Progenitor cell of endocrine pancreas (in vitro differentiated cells): ENCODE data around the gene REELD1. TPM values are rescaled to one million over a fixed set of nuclear protein-coding genes. Genes with fewer than 3 reads are reported as not detected.

Experiments
- DNase-seq: peaks from one replicate; pipeline ENCODE4 v3.0.0; 2021; ENCODE audit warnings: low spot score; ENCODE audit not compliant: unreplicated experiment
- H3K27ac Mint-ChIP-seq: 2 replicates; pipeline ENCODE4 v1.8.0; 2021; ENCODE audit warnings: mild to moderate bottlenecking, moderate library complexity, mixed read lengths
- H3K27me3 Mint-ChIP-seq: 2 replicates; pipeline ENCODE4 v1.8.0; 2021; ENCODE audit warnings: mixed read lengths
- H3K36me3 Mint-ChIP-seq: 2 replicates; pipeline ENCODE4 v1.8.0; 2022; ENCODE audit warnings: mixed read lengths; ENCODE audit not compliant: insufficient read depth
- H3K4me1 Mint-ChIP-seq: 2 replicates; pipeline ENCODE4 v1.8.0; 2021; ENCODE audit warnings: low read depth, mixed read lengths
- H3K4me3 Mint-ChIP-seq: 2 replicates; pipeline ENCODE4 v1.8.0; 2021; ENCODE audit warnings: low read depth, mild to moderate bottlenecking, moderate library complexity, mixed read lengths
- H3K9me3 Mint-ChIP-seq: 2 replicates; pipeline ENCODE4 v1.8.0; 2021; ENCODE audit warnings: low read depth, mixed read lengths
- total RNA-seq: library from RNA; stranded (reverse); gene quantifications from 2 replicates; pipeline ENCODE4 v1.2.1, GENCODE V29; 2021
- TF ChIP-seq, protein P1 (sequence below): fragments of 200-600 bp; sonication (generic); IDR thresholded peaks from one replicate; pipeline ENCODE4 v1.5.0; 2021; ENCODE audit warnings: antibody characterized with exemption, mild to moderate bottlenecking; ENCODE audit not compliant: unreplicated experiment

The REELD1 gene
- total RNA-seq, 1 donor from 2014 or later: not detected

DNA sequence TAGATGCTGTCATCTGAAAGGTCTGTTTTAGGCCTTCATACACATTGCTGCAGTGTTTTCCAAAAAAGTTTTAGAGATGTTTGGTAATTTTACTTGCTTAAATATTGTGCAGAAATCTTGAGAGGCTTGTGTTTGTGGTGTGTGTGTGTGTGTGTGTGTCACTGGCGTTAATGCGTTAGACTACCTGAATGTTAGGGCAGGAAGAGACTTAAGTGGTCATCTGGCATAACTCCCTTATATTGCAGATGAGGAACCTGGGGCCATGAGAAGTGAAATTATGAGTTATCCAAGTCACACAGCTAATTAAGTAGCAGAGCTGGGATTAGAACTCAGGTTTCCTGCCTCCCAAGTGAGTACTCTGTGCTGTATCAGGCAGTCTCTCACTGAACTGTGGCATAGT lies 37.4 kb upstream of the REELD1 start:
- Mint-ChIP-seq H3K9me3 (no peaks in the 10 kb centered on the region), H3K4me1 (peaks cover 33% of the 10 kb centered on the region), H3K36me3 (no peaks in the 10 kb centered on the region), H3K27ac (no peak overlapping the region), H3K4me3 (peak overlapping the region; percentile 84), H3K27me3 (no peaks in the 10 kb centered on the region)
- TF ChIP-seq, protein P1, sequence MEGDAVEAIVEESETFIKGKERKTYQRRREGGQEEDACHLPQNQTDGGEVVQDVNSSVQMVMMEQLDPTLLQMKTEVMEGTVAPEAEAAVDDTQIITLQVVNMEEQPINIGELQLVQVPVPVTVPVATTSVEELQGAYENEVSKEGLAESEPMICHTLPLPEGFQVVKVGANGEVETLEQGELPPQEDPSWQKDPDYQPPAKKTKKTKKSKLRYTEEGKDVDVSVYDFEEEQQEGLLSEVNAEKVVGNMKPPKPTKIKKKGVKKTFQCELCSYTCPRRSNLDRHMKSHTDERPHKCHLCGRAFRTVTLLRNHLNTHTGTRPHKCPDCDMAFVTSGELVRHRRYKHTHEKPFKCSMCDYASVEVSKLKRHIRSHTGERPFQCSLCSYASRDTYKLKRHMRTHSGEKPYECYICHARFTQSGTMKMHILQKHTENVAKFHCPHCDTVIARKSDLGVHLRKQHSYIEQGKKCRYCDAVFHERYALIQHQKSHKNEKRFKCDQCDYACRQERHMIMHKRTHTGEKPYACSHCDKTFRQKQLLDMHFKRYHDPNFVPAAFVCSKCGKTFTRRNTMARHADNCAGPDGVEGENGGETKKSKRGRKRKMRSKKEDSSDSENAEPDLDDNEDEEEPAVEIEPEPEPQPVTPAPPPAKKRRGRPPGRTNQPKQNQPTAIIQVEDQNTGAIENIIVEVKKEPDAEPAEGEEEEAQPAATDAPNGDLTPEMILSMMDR: no peak
- no peak for DNase-seq

DNA sequence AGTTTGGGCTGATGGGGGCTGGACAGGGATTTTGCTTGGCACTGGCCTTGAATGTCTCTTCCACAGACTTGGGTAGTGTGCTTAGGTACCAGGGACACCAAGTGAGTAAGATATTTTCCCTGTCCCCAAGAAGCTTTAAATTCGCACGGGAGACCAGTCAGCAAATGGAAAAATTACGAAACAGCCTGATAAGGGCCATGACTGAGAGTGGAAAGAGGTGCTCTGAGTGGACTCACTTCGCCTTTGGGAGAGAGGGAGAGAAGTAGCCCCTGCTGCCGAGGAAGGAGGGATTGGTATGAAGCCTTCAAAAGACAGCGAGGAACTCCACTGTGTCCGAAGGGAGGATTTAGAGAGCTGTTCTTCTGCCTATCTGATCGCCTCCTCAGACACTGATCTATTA lies 36.2 kb upstream of the REELD1 start:
- Mint-ChIP-seq H3K4me1 (peaks cover 44% of the 10 kb centered on the region), H3K4me3 (no peak overlapping the region), H3K27me3 (no peaks in the 10 kb centered on the region), H3K9me3 (no peaks in the 10 kb centered on the region), H3K36me3 (no peaks in the 10 kb centered on the region), H3K27ac (no peak overlapping the region)
- TF ChIP-seq, protein P1: no peak
- DNase-seq: no peak

GRCh38 chr4:146179784-146180370 lies 34.5 kb upstream of the REELD1 start:
- H3K9me3 Mint-ChIP-seq: no peaks in the 10 kb centered on the region
- no peak overlapping the region for H3K27ac Mint-ChIP-seq
- DNase-seq: no peak
- H3K27me3 Mint-ChIP-seq: no peaks in the 10 kb centered on the region
- H3K36me3 Mint-ChIP-seq: no peaks in the 10 kb centered on the region
- peaks cover 45% of the 10 kb centered on the region for H3K4me1 Mint-ChIP-seq
- TF ChIP-seq, protein P1: no peak
- H3K4me3 Mint-ChIP-seq: peak overlapping the region; percentile 3

GRCh38 chr4:146182443-146182842 lies 31.9 kb upstream of the REELD1 start:
- H3K27ac Mint-ChIP-seq: no peak overlapping the region
- TF ChIP-seq, protein P1: no peak
- H3K27me3 Mint-ChIP-seq: no peaks in the 10 kb centered on the region
- H3K9me3 Mint-ChIP-seq: no peaks in the 10 kb centered on the region
- no peak for DNase-seq
- no peak overlapping the region for H3K4me3 Mint-ChIP-seq
- H3K36me3 Mint-ChIP-seq: peaks cover 2% of the 10 kb centered on the region
- peaks cover 35% of the 10 kb centered on the region for H3K4me1 Mint-ChIP-seq

- peak overlapping the region; percentile 27 for H3K27ac Mint-ChIP-seq
- H3K27me3 Mint-ChIP-seq: no peaks in the 10 kb centered on the region
- no peaks in the 10 kb centered on the region for H3K9me3 Mint-ChIP-seq
Observed at GRCh38 chr4:146183209-146183608, 31.1 kb upstream of the REELD1 start.

More at GRCh38 chr4:146183209-146183608, 31.1 kb upstream of the REELD1 start:
- no peak overlapping the region for H3K4me3 Mint-ChIP-seq
- peaks cover 3% of the 10 kb centered on the region for H3K36me3 Mint-ChIP-seq
- H3K4me1 Mint-ChIP-seq: peaks cover 32% of the 10 kb centered on the region
- TF ChIP-seq, protein P1: no peak
- DNase-seq: no peak
